IMR-90 (cell line): ENCODE data around the gene GPX4. TPM values are rescaled to one million over a fixed set of nuclear protein-coding genes. Genes with fewer than 3 reads are reported as not detected.

Experiments used
- ATAC-seq: fragments of 200-7000 bp; cut with Tn5 transposase; 2 replicates; pipeline ENCODE4 v1.9.1; 2020; ENCODE audit warnings: low read depth, mild to moderate bottlenecking, moderate library complexity
- BruUV-seq: library from RNA; stranded (reverse); fragments of 400-500 nt; replicated peaks from 2 replicates; lab custom pipeline; 2021; lab: Mats Ljungman, UMichigan
- CTCF ChIA-PET: fragments of 300-600 bp; formaldehyde crosslinking; extraction: SDS; loops from one replicate; lab custom pipeline; 2021; ENCODE audit warnings: antibody characterized with exemption; lab: Yijun Ruan, JAX
- POLR2A ChIA-PET: fragments of 300-600 bp; sonication (Branson Sonifier 250); formaldehyde crosslinking; loops from one replicate; lab custom pipeline; 2022; ENCODE audit warnings: antibody characterized with exemption; ENCODE audit not compliant: unreplicated experiment; lab: Charles Lee
- DNase-seq: peaks from one replicate; pipeline ENCODE4 v3.0.0; 2013
- H2AFZ ChIP-seq: replicated peaks from 2 replicates; pipeline ENCODE3; 2013; ENCODE audit warnings: low read length, mild to moderate bottlenecking; ENCODE audit not compliant: poor library complexity
- H2AK5ac ChIP-seq: 2 replicates; pipeline ENCODE4 v1.6.1; 2013; ENCODE audit warnings: low read depth, low read length, inconsistent platforms
- H2AK9ac ChIP-seq: replicated peaks from 2 replicates; pipeline ENCODE3; 2013; ENCODE audit warnings: mild to moderate bottlenecking, low read depth, low read length, moderate library complexity; ENCODE audit not compliant: poor library complexity
- H2BK120ac ChIP-seq: 2 replicates; pipeline ENCODE4 v1.6.1; 2013; ENCODE audit warnings: low read depth, low read length, inconsistent platforms
- H2BK15ac ChIP-seq: 3 replicates; pipeline ENCODE4 v1.6.1; 2013; ENCODE audit warnings: low read depth, low read length, inconsistent platforms
- H2BK20ac ChIP-seq: 2 replicates; pipeline ENCODE4 v1.6.1; 2013; ENCODE audit warnings: low read depth, mild to moderate bottlenecking, inconsistent platforms, low read length, moderate library complexity
- H2BK5ac ChIP-seq: 2 replicates; pipeline ENCODE4 v1.6.1; 2013; ENCODE audit warnings: mild to moderate bottlenecking, low read depth, low read length, inconsistent platforms; ENCODE audit not compliant: poor library complexity, severe bottlenecking
- H3K14ac ChIP-seq: replicated peaks from 2 replicates; pipeline ENCODE4 v1.6.1; 2013; ENCODE audit warnings: low read depth, low read length, inconsistent platforms
- H3K18ac ChIP-seq: 2 replicates; pipeline ENCODE4 v1.6.1; 2013; ENCODE audit warnings: low read depth, low read length, control low read depth
- H3K23ac ChIP-seq: 2 replicates; pipeline ENCODE4 v1.6.1; 2013; ENCODE audit warnings: low read depth, low read length, inconsistent platforms
- H3K27ac ChIP-seq: 2 replicates; pipeline ENCODE4 v1.5.1; 2013; ENCODE audit warnings: mild to moderate bottlenecking, control low read depth, low read length; ENCODE audit not compliant: insufficient read depth
- H3K27me3 ChIP-seq: 2 replicates; pipeline ENCODE4 v1.6.1; 2013; ENCODE audit warnings: low read length; ENCODE audit not compliant: control insufficient read depth, insufficient read depth
- H3K36me3 ChIP-seq: 2 replicates; pipeline ENCODE4 v1.6.1; 2013; ENCODE audit warnings: low read length, mixed read lengths; ENCODE audit not compliant: control insufficient read depth, insufficient read depth
- H3K4ac ChIP-seq: 2 replicates; pipeline ENCODE4 v1.6.1; 2013; ENCODE audit warnings: low read depth, low read length, inconsistent platforms
- H3K4me1 ChIP-seq: 2 replicates; pipeline ENCODE4 v1.6.1; 2013; ENCODE audit warnings: low read length, mixed read lengths; ENCODE audit not compliant: control insufficient read depth, insufficient read depth
- H3K4me2 ChIP-seq: 2 replicates; pipeline ENCODE4 v1.6.1; 2013; ENCODE audit warnings: low read depth, mild to moderate bottlenecking, control low read depth, low read length, moderate library complexity
- H3K4me3 ChIP-seq: 2 replicates; pipeline ENCODE4 v1.5.1; 2013; ENCODE audit warnings: low read depth, mild to moderate bottlenecking, control low read depth, low read length, moderate library complexity; ENCODE audit not compliant: insufficient read depth
- H3K56ac ChIP-seq: 2 replicates; pipeline ENCODE4 v1.6.1; 2013; ENCODE audit warnings: low read length, inconsistent platforms; ENCODE audit not compliant: insufficient read depth; ENCODE audit errors: extremely low read depth
- H3K79me1 ChIP-seq, 2 experiments: 2 replicates each; pipeline ENCODE4 v1.6.1; 2013; ENCODE audit warnings: low read length in 2 of 2, inconsistent platforms in 1 of 2, low read depth in 1 of 2
- H3K9ac ChIP-seq: 2 replicates; pipeline ENCODE4 v1.6.1; 2013; ENCODE audit warnings: low read depth, low read length, control low read depth
- H3K9me1 ChIP-seq: 2 replicates; pipeline ENCODE4 v1.6.1; 2013; ENCODE audit warnings: low read length, inconsistent platforms; ENCODE audit not compliant: insufficient read depth
- H3K9me3 ChIP-seq: 2 replicates; pipeline ENCODE4 v1.6.1; 2013; ENCODE audit warnings: low read length; ENCODE audit not compliant: control insufficient read depth, insufficient read depth
- H4K20me1 ChIP-seq: 2 replicates; pipeline ENCODE4 v1.6.1; 2013; ENCODE audit warnings: low read length, inconsistent platforms; ENCODE audit not compliant: insufficient read depth
- H4K5ac ChIP-seq: 2 replicates; pipeline ENCODE4 v1.6.1; 2013; ENCODE audit warnings: mild to moderate bottlenecking, low read depth, low read length, control low read depth
- H4K8ac ChIP-seq, 2 experiments: 2 replicates each; pipeline ENCODE4 v1.6.1; 2013; ENCODE audit warnings: low read depth in 2 of 2, low read length in 2 of 2, control low read depth in 1 of 2, inconsistent platforms in 1 of 2
- H4K91ac ChIP-seq: 2 replicates; pipeline ENCODE4 v1.6.1; 2013; ENCODE audit warnings: low read depth, low read length, inconsistent platforms; ENCODE audit not compliant: insufficient read depth
- BHLHE40 ChIP-seq: fragments of 150-350 bp; IDR thresholded peaks from 2 replicates; pipeline ENCODE4 v1.6.1; 2016; ENCODE audit warnings: mild to moderate bottlenecking, low read depth, low read length
- CHD1 ChIP-seq: IDR thresholded peaks from 2 replicates; pipeline ENCODE4 v1.6.1; 2012; ENCODE audit warnings: low read depth, low read length, improper control_type of control experiment
- FOS ChIP-seq: fragments of 150-350 bp; IDR thresholded peaks from 2 replicates; pipeline ENCODE4 v1.6.1; 2016; ENCODE audit warnings: low read depth, low read length
- MAFK ChIP-seq: IDR thresholded peaks from 2 replicates; pipeline ENCODE4 v1.6.1; 2012; ENCODE audit warnings: low read depth, low read length, improper control_type of control experiment
- MAZ ChIP-seq: IDR thresholded peaks from 2 replicates; pipeline ENCODE4 v1.6.1; 2012; ENCODE audit warnings: low read depth, mild to moderate bottlenecking, low read length, improper control_type of control experiment, moderate library complexity, borderline replicate concordance
- POLR2A ChIP-seq: IDR thresholded peaks from 2 replicates; pipeline ENCODE4 v1.6.1; 2012; ENCODE audit warnings: mild to moderate bottlenecking, low read depth, low read length
- RCOR1 ChIP-seq: IDR thresholded peaks from 2 replicates; pipeline ENCODE4 v1.6.1; 2012; ENCODE audit warnings: mild to moderate bottlenecking, low read length, improper control_type of control experiment; ENCODE audit not compliant: insufficient replicate concordance
- SMC3 ChIP-seq: fragments of 150-350 bp; IDR thresholded peaks from 2 replicates; pipeline ENCODE4 v1.6.1; 2016; ENCODE audit warnings: low read depth, mild to moderate bottlenecking, antibody characterized with exemption, low read length, moderate library complexity
- WGBS, 2 experiments: methylation state at CpG; one replicate each; pipeline versions ENCODE4 v1.1.5 to v1.1.7; 2013; ENCODE audit warnings: missing lambda C conversion rate in 2 of 2; ENCODE audit not compliant: insufficient read length in 1 of 2; ENCODE audit errors: extremely low coverage in 2 of 2; 5-methylcytosine and 5-hydroxymethylcytosine counted together
- dilution Hi-C: fragments of 300-500 bp; cut with HindIII; formaldehyde crosslinking; loops from one replicate; pipeline ENCODE4 v1.14.3; 2018; ENCODE audit warnings: low sequenced_read_pairs; ENCODE audit not compliant: unreplicated experiment
- in situ Hi-C: fragments of 300-500 bp; cut with MboI; formaldehyde crosslinking; loops from 3 replicates; pipeline ENCODE4 v1.14.3; 2019; ENCODE audit warnings: low sequenced_read_pairs, inconsistent platforms, mixed read lengths
- intact Hi-C: fragments of 100-400 bp; cut with micrococcal nuclease; formaldehyde crosslinking; loops from 2 replicates; pipeline ENCODE4 v1.10.0; 2022
- polyA plus RNA-seq, 3 experiments: library from polyadenylated mRNA; depleted of rRNA; stranded (reverse); fragments of >200 nt; gene quantifications; 2 replicates each; pipeline ENCODE4 v1.2.3, GENCODE V29; 2012; ENCODE audit warnings: low replicate concordance in 1 of 3
- total RNA-seq: library from RNA; depleted of rRNA; stranded (reverse); fragments of >200 nt; gene quantifications from 2 replicates; pipeline ENCODE4 v1.2.3, GENCODE V29; 2012
- TF ChIP-seq, protein P1 (sequence below): fragments of 150-350 bp; IDR thresholded peaks from 2 replicates; pipeline ENCODE4 v1.6.1; 2017; ENCODE audit warnings: mild to moderate bottlenecking, antibody characterized with exemption, low read length, low read depth

Gene GPX4
- total and polyA plus RNA-seq, 2 of the 4 experiments (the other 2 are of a cell fraction), result 357 to 1,083 TPM

DNA sequence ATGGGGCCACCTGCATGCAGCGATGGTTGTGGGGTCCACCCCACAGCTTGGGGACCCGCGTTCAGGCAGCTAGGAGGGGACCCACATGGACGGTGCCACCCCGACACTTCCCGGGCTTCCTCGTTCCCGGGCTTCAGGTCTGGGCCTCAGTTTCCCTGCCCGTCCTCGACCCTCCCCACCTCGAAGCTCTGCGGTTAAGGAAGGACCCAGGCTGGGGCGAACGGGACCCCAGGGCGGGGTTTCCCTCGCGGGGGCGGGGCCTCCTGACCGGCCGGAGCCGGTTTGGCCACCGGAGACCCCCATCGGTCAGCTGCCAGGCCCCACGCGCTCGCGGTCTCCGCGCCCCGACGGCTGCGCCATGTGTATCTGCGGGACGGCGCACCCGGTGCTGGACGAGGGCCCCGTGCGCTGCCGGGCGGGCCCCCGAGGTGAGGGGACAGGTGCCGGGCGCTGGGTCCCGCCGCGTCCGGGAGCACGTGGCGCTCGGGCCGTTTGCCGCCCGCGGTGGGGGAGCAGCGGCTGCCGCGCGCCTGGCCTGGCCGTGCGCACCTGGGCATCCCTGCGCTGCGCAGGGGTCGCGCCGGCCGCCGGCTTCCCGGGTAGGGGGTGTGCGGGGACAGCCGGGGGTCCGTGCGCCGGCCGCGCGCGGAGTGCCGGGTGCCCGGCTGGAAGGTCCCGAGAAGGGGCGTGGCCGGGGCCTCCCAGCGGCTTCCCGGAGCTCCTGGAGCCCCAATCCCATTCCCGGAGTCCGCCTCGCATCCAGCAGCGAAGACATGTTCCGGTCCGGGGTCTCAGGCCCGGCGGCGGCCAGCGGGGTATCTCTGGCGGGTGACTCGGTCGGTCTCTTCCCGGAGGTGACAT, 32.6 kb upstream of the GPX4 start:
- no peak overlapping the region for H2BK120ac ChIP-seq
- H2AFZ ChIP-seq, result peak overlapping the region; percentile 70
- no peaks in the 10 kb centered on the region for H3K9me1 ChIP-seq
- TF ChIP-seq SMC3 (no peak), MAFK (no peak), FOS (no peak), MAZ (no peak), RCOR1 (no peak), POLR2A (no peak), CHD1 (no peak), BHLHE40 (no peak)
- TF ChIP-seq, protein P1, sequence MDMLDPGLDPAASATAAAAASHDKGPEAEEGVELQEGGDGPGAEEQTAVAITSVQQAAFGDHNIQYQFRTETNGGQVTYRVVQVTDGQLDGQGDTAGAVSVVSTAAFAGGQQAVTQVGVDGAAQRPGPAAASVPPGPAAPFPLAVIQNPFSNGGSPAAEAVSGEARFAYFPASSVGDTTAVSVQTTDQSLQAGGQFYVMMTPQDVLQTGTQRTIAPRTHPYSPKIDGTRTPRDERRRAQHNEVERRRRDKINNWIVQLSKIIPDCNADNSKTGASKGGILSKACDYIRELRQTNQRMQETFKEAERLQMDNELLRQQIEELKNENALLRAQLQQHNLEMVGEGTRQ, result no peak
- BruUV-seq, result no TSS peak
- peaks cover 45% of the 10 kb centered on the region for H3K27me3 ChIP-seq
- H4K91ac ChIP-seq, result no peak overlapping the region
- H2BK20ac ChIP-seq, result no peak overlapping the region
- H4K5ac ChIP-seq, result no peak overlapping the region
- H3K9me3 ChIP-seq, result peaks cover 2% of the 10 kb centered on the region; the same call in 1 of the 2 replicates
- intact Hi-C loops, result no loop called here
- H3K56ac ChIP-seq, result no peak overlapping the region
- no peaks in the 10 kb centered on the region; the same call in 1 of the 2 replicates for H4K20me1 ChIP-seq
- H3K18ac ChIP-seq, result no peak overlapping the region
- no peak overlapping the region for H3K27ac ChIP-seq
- no peak overlapping the region for H3K4ac ChIP-seq
- no peak overlapping the region for H2AK5ac ChIP-seq
- H2BK5ac ChIP-seq, result no peak overlapping the region
- peak; percentile 28 for ATAC-seq
- H3K4me1 ChIP-seq, result peaks cover 3% of the 10 kb centered on the region; the same call in 1 of the 2 replicates
- no peak overlapping the region for H3K23ac ChIP-seq
- WGBS, 2 experiments, result 3% methylated on average over 43 of the region's 99 CpGs; no CpG with 5 or more reads in 1 of the 2 experiments
- H3K4me3 ChIP-seq, result no peak overlapping the region
- DNase-seq, result no peak
- peak overlapping the region; percentile 76 for H2AK9ac ChIP-seq
- CTCF ChIA-PET, result interaction anchor here (0.5 kb wide), 1 partner anchor 49 kb away, joined by 3 read pairs; no protein-coding TSS in a partner anchor
- no peak overlapping the region for H2BK15ac ChIP-seq
- H3K9ac ChIP-seq, result no peak overlapping the region
- no peaks in the 10 kb centered on the region for H3K79me1 ChIP-seq
- H4K8ac ChIP-seq, result no peak overlapping the region
- no peak overlapping the region; the same call in 1 of the 2 replicates for H3K4me2 ChIP-seq
- in situ Hi-C loops, result no loop called here
- POLR2A ChIA-PET, result no interaction called here
- no peaks in the 10 kb centered on the region for H3K36me3 ChIP-seq
- no peak overlapping the region for H3K14ac ChIP-seq
- dilution Hi-C loops, result no loop called here
